Forelimb muscle (tissue), 1 donor: ENCODE measurements around the gene LACTBL1. TPM values are rescaled to one million over a fixed set of nuclear protein-coding genes. Genes with fewer than 3 reads are reported as not detected.
A peak's percentile ranks its signal among the peaks of the same experiment; 100 is the strongest.

ENCODE experiments used
- DNase-seq: peaks from one replicate; pipeline ENCODE4 v3.0.0-alpha.2; 2013; ENCODE audit warnings: low read depth
- polyA plus RNA-seq: library from polyadenylated mRNA; unstranded; fragments of 120-200 nt; gene quantifications from one replicate; pipeline ENCODE4 v1.2.1, GENCODE V29; 2013; ENCODE audit not compliant: insufficient read length

Gene LACTBL1
- polyA plus RNA-seq, 1 donor: not detected

DNA sequence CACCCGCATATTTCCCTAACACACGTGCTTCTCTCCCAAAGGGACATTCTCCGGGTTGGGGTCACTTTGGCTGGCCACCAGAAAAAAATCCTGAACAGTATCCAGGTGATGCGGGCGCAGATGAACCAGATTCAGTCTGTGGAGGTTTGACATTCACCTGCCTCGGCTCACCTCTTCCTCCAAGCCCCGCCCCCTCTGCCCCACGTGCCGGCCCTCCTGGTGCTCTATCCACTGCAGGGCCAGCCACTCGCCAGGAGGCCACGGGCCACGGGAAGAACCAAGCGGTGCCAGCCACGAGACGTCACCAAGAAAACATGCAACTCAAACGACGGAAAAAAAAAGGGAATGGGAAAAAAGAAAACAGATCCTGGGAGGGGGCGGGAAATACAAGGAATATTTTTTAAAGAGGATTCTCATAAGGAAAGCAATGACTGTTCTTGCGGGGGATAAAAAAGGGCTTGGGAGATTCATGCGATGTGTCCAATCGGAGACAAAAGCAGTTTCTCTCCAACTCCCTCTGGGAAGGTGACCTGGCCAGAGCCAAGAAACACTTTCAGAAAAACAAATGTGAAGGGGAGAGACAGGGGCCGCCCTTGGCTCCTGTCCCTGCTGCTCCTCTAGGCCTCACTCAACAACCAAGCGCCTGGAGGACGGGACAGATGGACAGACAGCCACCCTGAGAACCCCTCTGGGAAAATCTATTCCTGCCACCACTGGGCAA is 59.1 kb downstream of the LACTBL1 start:
- DNase-seq: peak; percentile 14

DNA sequence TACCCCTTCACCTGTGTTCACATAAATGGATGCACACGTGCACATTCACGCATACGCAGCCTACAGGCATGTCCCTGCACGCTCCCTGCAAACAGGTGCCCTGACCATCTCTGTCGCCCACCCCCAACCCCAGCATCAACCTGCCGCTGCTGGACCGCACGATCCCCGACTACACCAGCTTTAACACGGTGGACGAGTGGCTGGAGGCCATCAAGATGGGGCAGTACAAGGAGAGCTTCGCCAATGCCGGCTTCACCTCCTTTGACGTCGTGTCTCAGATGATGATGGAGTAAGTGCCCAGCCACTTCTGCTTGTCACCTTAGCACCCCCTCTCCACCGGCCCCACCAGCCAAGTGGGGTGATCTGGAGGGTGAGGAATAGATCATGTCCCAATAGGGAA is 60.4 kb downstream of the LACTBL1 start:
- DNase-seq: no peak

- no peak for DNase-seq
These were observed 61.5 kb downstream of the LACTBL1 start for GRCh38 chr1:22910986-22911651.

GRCh38 chr1:22910286-22910685 is 62.4 kb downstream of the LACTBL1 start:
- DNase-seq: no peak

DNA sequence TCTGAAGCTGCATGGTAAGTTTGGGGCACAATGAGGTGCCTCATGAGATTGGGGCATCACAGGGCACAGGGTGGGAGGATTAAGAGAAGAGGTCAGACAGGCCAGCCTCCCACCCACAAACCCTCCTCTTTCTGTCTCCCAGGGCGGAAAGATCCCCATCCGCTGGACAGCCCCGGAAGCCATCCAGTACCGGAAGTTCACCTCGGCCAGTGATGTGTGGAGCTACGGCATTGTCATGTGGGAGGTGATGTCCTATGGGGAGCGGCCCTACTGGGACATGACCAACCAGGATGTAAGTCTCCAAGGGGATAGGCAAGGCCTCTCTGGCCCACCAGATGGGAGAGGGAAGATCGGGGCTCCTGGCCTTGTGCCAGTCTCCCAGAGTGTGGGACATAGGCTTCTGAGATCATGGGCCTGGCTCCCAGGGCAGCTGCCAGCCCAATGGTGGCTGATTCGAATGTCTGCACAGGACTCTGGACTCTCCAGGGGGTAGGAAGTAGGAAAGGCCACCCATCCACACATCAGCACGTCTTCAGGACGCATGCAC is 63.7 kb downstream of the LACTBL1 start:
- DNase-seq: no peak

DNA sequence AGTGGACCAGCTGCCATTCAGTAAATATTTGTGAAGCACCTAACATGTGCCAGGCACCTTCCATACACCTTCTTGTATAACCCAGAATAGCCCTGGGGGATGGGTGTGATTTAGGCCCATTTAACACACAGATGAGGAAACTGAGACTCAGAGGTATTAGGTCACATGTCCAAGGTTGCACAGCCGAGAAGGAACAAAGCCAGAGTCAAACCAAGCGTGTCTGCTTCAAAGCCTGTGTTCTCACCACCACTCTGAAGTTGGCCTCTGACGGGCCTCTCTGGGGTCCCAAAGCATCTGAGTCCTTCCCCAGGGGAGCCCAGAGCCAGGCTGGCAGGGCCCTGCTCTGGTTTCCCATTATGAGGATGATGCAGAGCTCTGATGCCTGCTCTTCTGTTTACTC is 65.1 kb downstream of the LACTBL1 start:
- DNase-seq: no peak

GRCh38 chr1:22906968-22907367 is 65.7 kb downstream of the LACTBL1 start:
- no peak for DNase-seq

GRCh38 chr1:22903113-22903512 is 69.6 kb downstream of the LACTBL1 start:
- DNase-seq: no peak

Other genes with a start within 250 kb of the LACTBL1 start
- gene TEX46, start 43.0 kb upstream of the LACTBL1 start, polyA plus RNA-seq: not detected
- gene KDM1A, start 46.6 kb upstream of the LACTBL1 start, polyA plus RNA-seq: 65.3 TPM
- 12.5 TPM for gene LUZP1, start 196.0 kb upstream of the LACTBL1 start, polyA plus RNA-seq
- gene HTR1D, start 244.6 kb upstream of the LACTBL1 start, polyA plus RNA-seq: not detected